Kidney (tissue), 14 donors: ENCODE data around the gene ATP11C. TPM values are rescaled to one million over a fixed set of nuclear protein-coding genes. Genes with fewer than 3 reads are reported as not detected.

Experiments used
- DNase-seq, 5 donors: peaks; one replicate each; pipeline ENCODE4 v3.0.0-alpha.2; 2013 to 2020
- FAIRE-seq: peaks from 2 replicates; lab custom pipeline; 2012; peaks lifted over from hg19 to GRCh38; lab: Jason Lieb, UNC
- H3K27ac ChIP-seq, 2 donors: one replicate each; pipeline ENCODE4 v1.7.0; 2013; ENCODE audit warnings: low read depth in 2 of 2, low read length in 2 of 2, inconsistent platforms in 1 of 2
- H3K27me3 ChIP-seq: one replicate; pipeline ENCODE4 v1.7.1; 2013; ENCODE audit warnings: low read length, inconsistent platforms; ENCODE audit not compliant: control insufficient read depth, insufficient read depth
- H3K36me3 ChIP-seq, 3 donors: one replicate each; pipeline versions ENCODE4 v1.7.0 to v1.7.1; 2013; ENCODE audit warnings: low read length in 3 of 3, control low read depth in 1 of 3, inconsistent platforms in 1 of 3; ENCODE audit not compliant: insufficient read depth in 3 of 3, control insufficient read depth in 2 of 3
- H3K4me1 ChIP-seq, 3 donors: one replicate each; pipeline versions ENCODE4 v1.7.0 to v1.7.1; 2013; ENCODE audit warnings: low read length in 3 of 3, inconsistent platforms in 1 of 3, low read depth in 1 of 3; ENCODE audit not compliant: control insufficient read depth in 2 of 3, insufficient read depth in 2 of 3
- H3K4me3 ChIP-seq, 3 donors: one replicate each; pipeline versions ENCODE4 v1.7.0 to v1.8.1; 2013; ENCODE audit warnings: low read length in 3 of 3, control low read depth in 1 of 3, inconsistent platforms in 1 of 3
- H3K9ac ChIP-seq, 3 donors: one replicate each; pipeline versions ENCODE4 v1.7.0 to v1.7.1; 2013; ENCODE audit warnings: low read length in 3 of 3, control low read depth in 1 of 3, inconsistent platforms in 1 of 3
- H3K9me3 ChIP-seq, 3 donors: one replicate each; pipeline versions ENCODE4 v1.7.0 to v1.7.1; 2013; ENCODE audit warnings: low read length in 3 of 3, control low read depth in 1 of 3, inconsistent platforms in 1 of 3; ENCODE audit not compliant: control insufficient read depth in 2 of 3, insufficient read depth in 1 of 3
- CTCF ChIP-seq: IDR thresholded peaks from 3 replicates; pipeline ENCODE4 v1.5.1; 2012; ENCODE audit warnings: mild to moderate bottlenecking, moderate library complexity, borderline replicate concordance; ENCODE audit not compliant: insufficient read depth; ENCODE audit errors: extremely low read depth
- intact Hi-C: fragments of 100-400 bp; cut with DNase I; formaldehyde crosslinking; loops from one replicate; pipeline ENCODE4 v1.11.1; 2022
- polyA plus RNA-seq: library from polyadenylated mRNA; stranded (reverse); fragments of 350-450 nt; fragmentation: Illumina TruSeq; extraction: RNeasy Lipid Tissue Mini Kit (QIAGEN cat#74804); gene quantifications from one replicate; pipeline ENCODE4 v1.2.3, GENCODE V29; 2014; ENCODE audit warnings: low read depth, low replicate concordance; ENCODE audit not compliant: insufficient read depth
- total RNA-seq: library from RNA; stranded (reverse); fragmentation: NEBNext Ultra II Directional; extraction: Animal tissue kit (Norgen Biotek cat#: 25700); gene quantifications from one replicate; pipeline ENCODE4 v1.2.1, GENCODE V29; 2021
- donor health status: control.
- donor health status: control.
- donor health status: control.
- donor health status: control.
- donor health status: control.
- donor health status: DM: yes; HTN: yes; CAD: no.
- donor health status: Normal renal cell carcinoma (clear cell type).

ATP11C gene
- total and polyA plus RNA-seq, 2 donors from 2014 or later, result 10.1 to 23.9 TPM

- Histone ChIP-seq H3K27me3 (no peaks in the 10 kb centered on the region), H3K4me3 (no peak overlapping the region), H3K9ac (no peak overlapping the region), H3K36me3 (no peaks in the 10 kb centered on the region), H3K27ac (no peak overlapping the region), H3K4me1 (peaks cover 0 to 4% (median 0%) of the 10 kb centered on the region in 3 donors), H3K9me3 (no peaks in the 10 kb centered on the region)
- DNase-seq (no peak), FAIRE-seq (no peak)
- intact Hi-C loops, result no loop called here
- no peak for TF ChIP-seq CTCF
Observed at GRCh38 chrX:139828830-139829229, 104.0 kb downstream of the ATP11C start.

GRCh38 chrX:139828033-139828432 lies 104.8 kb downstream of the ATP11C start:
- DNase-seq (no peak), FAIRE-seq (no peak)
- no peak for TF ChIP-seq CTCF
- Histone ChIP-seq H3K4me3 (no peak overlapping the region), H3K36me3 (no peaks in the 10 kb centered on the region), H3K9ac (no peak overlapping the region), H3K27me3 (no peaks in the 10 kb centered on the region), H3K4me1 (peaks cover 0 to 4% (median 0%) of the 10 kb centered on the region in 3 donors), H3K9me3 (no peaks in the 10 kb centered on the region), H3K27ac (no peak overlapping the region)
- intact Hi-C loops, result no loop called here

GRCh38 chrX:139826065-139827044 lies 106.5 kb downstream of the ATP11C start:
- no peak for FAIRE-seq
- TF ChIP-seq CTCF, result no peak
- intact Hi-C loops, result no loop called here
- H3K4me1 ChIP-seq, result peaks cover 0 to 4% (median 0%) of the 10 kb centered on the region in 3 donors
- H3K36me3 ChIP-seq, result no peaks in the 10 kb centered on the region
- DNase-seq, result no peak
- H3K9ac ChIP-seq, result no peak overlapping the region
- H3K27ac ChIP-seq, result no peak overlapping the region
- H3K9me3 ChIP-seq, result no peaks in the 10 kb centered on the region
- no peak overlapping the region for H3K4me3 ChIP-seq
- H3K27me3 ChIP-seq, result no peaks in the 10 kb centered on the region
